HG03064 (cell line): ENCODE results near the gene TIMP3.
"Not testable (repeated sequence)": the region's sequence is repeated elsewhere in the genome, so short reads cannot be mapped to it uniquely, and the experiment has no call there.

Source experiments
- ATAC-seq: cut with Tn5 transposase; IDR thresholded peaks from one replicate; pipeline ENCODE4 v1.9.1; 2021; ENCODE audit warnings: low read depth; ENCODE audit not compliant: unreplicated experiment

TIMP3 gene

GRCh38 chr22:32801537-32802236 is at the start of gene TIMP3:
Gene TIMP3, plus strand, starts transcription at chr22:32801705. Its CDS starts 297 bp downstream, at chr22:32802002.
- ATAC-seq, result no peak

GRCh38 chr22:32752326-32752725 is 49.2 kb upstream of the TIMP3 start:
- no peak for ATAC-seq

- no peak for ATAC-seq
Observed at GRCh38 chr22:32752816-32753520, 48.5 kb upstream of the TIMP3 start.

- no peak for ATAC-seq
Observed at GRCh38 chr22:32753591-32753990, 47.9 kb upstream of the TIMP3 start.

- no peak for ATAC-seq
Observed at GRCh38 chr22:32754413-32755041, 47.0 kb upstream of the TIMP3 start.

GRCh38 chr22:32757086-32757762 is 44.3 kb upstream of the TIMP3 start:
- ATAC-seq, result not testable (repeated sequence)

GRCh38 chr22:32758866-32759385 is 42.6 kb upstream of the TIMP3 start:
- ATAC-seq, result no peak

GRCh38 chr22:32760396-32760795 is 41.1 kb upstream of the TIMP3 start:
- no peak for ATAC-seq

- no peak for ATAC-seq
Observed at GRCh38 chr22:32760815-32761214, 40.7 kb upstream of the TIMP3 start.

GRCh38 chr22:32761251-32761903 is 40.1 kb upstream of the TIMP3 start:
- no peak for ATAC-seq

- ATAC-seq, result no peak
Observed at GRCh38 chr22:32764330-32765131, 37.0 kb upstream of the TIMP3 start.

- ATAC-seq, result no peak
Observed at GRCh38 chr22:32765132-32765618, 36.3 kb upstream of the TIMP3 start.

GRCh38 chr22:32771756-32772155 is 29.7 kb upstream of the TIMP3 start:
- no peak for ATAC-seq

GRCh38 chr22:32775957-32776356 is 25.5 kb upstream of the TIMP3 start:
- no peak for ATAC-seq

- ATAC-seq, result no peak
Observed at GRCh38 chr22:32776397-32776796, 25.1 kb upstream of the TIMP3 start.

- no peak for ATAC-seq
Observed at GRCh38 chr22:32776802-32777201, 24.7 kb upstream of the TIMP3 start.

GRCh38 chr22:32777987-32778386 is 23.5 kb upstream of the TIMP3 start:
- ATAC-seq, result no peak

- no peak for ATAC-seq
Observed at GRCh38 chr22:32780726-32781310, 20.7 kb upstream of the TIMP3 start.

GRCh38 chr22:32781695-32782094 is 19.8 kb upstream of the TIMP3 start:
- ATAC-seq, result no peak
